PFSK-1 (cell line): ENCODE results near the gene MIR17HG. TPM values are rescaled to one million over a fixed set of nuclear protein-coding genes. Genes with fewer than 3 reads are reported as not detected.

Source experiments
- FOXP2 ChIP-seq: optimal IDR thresholded peaks from 2 replicates; pipeline ENCODE3; 2011; ENCODE audit warnings: borderline replicate concordance, control low read depth, inconsistent platforms; ENCODE audit not compliant: insufficient read depth; ENCODE audit errors: extremely low read length, extremely low read depth
- POLR2AphosphoS5 ChIP-seq: IDR thresholded peaks from 2 replicates; pipeline ENCODE4 v1.6.1; 2012; ENCODE audit warnings: low read depth, mild to moderate bottlenecking, control low read depth, low read length, moderate library complexity
- REST ChIP-seq, 2 experiments: IDR thresholded peaks; 2 replicates each; pipeline versions ENCODE4 v1.6.1 to v1.8.0; 2011 to 2012; ENCODE audit warnings: low read depth in 2 of 2, low read length in 2 of 2, control low read depth in 1 of 2, inconsistent platforms in 1 of 2, mild to moderate bottlenecking in 1 of 2, moderate library complexity in 1 of 2; ENCODE audit not compliant: insufficient read depth in 1 of 2
- SIN3A ChIP-seq: IDR thresholded peaks from 2 replicates; pipeline ENCODE4 v1.6.1; 2012; ENCODE audit warnings: mild to moderate bottlenecking, low read length, moderate library complexity, borderline replicate concordance; ENCODE audit not compliant: insufficient read depth
- TAF1 ChIP-seq: IDR thresholded peaks from 2 replicates; pipeline ENCODE4 v1.6.1; 2012; ENCODE audit warnings: low read length, control low read depth, borderline replicate concordance; ENCODE audit not compliant: insufficient read depth
- polyA plus RNA-seq: library from polyadenylated mRNA; unstranded; fragments of >200 nt; gene quantifications from one replicate; pipeline ENCODE4 v1.2.1, GENCODE V29; 2012; ENCODE audit warnings: low read depth, missing spikeins; ENCODE audit not compliant: insufficient read length

MIR17HG gene
- 0.59 TPM for polyA plus RNA-seq

- TF ChIP-seq TAF1 (peak; percentile 66; the same call in 1 of the 2 replicates), SIN3A (no peak), POLR2AphosphoS5 (peak; percentile 74), FOXP2 (no peak), REST (IDR thresholded peaks at IDR 0.05; ENCODE audit: insufficient read depth in 1 of 2, low read depth in 2 of 2, low read length in 2 of 2) (no peak)
Observed at GRCh38 chr13:91347202-91347995, at the start of gene MIR17HG. MIR17HG (plus strand) TSS chr13:91347687.

- TF ChIP-seq TAF1 (no peak), POLR2AphosphoS5 (no peak), SIN3A (no peak), FOXP2 (no peak), REST (IDR thresholded peaks at IDR 0.05; ENCODE audit: insufficient read depth in 1 of 2, low read depth in 2 of 2, low read length in 2 of 2) (no peak)
Observed at GRCh38 chr13:91298060-91298459, 49.4 kb upstream of the MIR17HG start.

GRCh38 chr13:91302111-91302510 is 45.4 kb upstream of the MIR17HG start:
- no peak for TF ChIP-seq FOXP2
- TF ChIP-seq POLR2AphosphoS5 = no peak
- no peak for TF ChIP-seq REST (IDR thresholded peaks at IDR 0.05; ENCODE audit: insufficient read depth in 1 of 2, low read depth in 2 of 2, low read length in 2 of 2)
- no peak for TF ChIP-seq SIN3A
- no peak for TF ChIP-seq TAF1

- no peak for TF ChIP-seq FOXP2
- no peak for TF ChIP-seq REST (IDR thresholded peaks at IDR 0.05; ENCODE audit: insufficient read depth in 1 of 2, low read depth in 2 of 2, low read length in 2 of 2)
- TF ChIP-seq SIN3A = no peak
- no peak for TF ChIP-seq TAF1
- TF ChIP-seq POLR2AphosphoS5 = no peak
Observed at GRCh38 chr13:91303031-91303430, 44.5 kb upstream of the MIR17HG start.
